Suprapubic skin (tissue), 4 donors: ENCODE results near the gene ATRX. TPM values are rescaled to one million over a fixed set of nuclear protein-coding genes. Genes with fewer than 3 reads are reported as not detected.
"Not testable (repeated sequence)": the region's sequence is repeated elsewhere in the genome, so short reads cannot be mapped to it uniquely, and the experiment has no call there.

Experiments used
- DNase-seq, 2 donors: peaks; one replicate each; pipeline ENCODE4 v3.0.0-alpha.2; 2019; ENCODE audit warnings: low spot score in 2 of 2
- H3K27ac ChIP-seq: fragments of 200-600 bp; sonication (generic); one replicate; pipeline ENCODE4 v1.5.1; 2019
- H3K27me3 ChIP-seq: fragments of 200-600 bp; sonication (generic); one replicate; pipeline ENCODE4 v1.5.1; 2019
- H3K36me3 ChIP-seq: fragments of 200-600 bp; sonication (generic); one replicate; pipeline ENCODE4 v1.5.1; 2019
- H3K4me1 ChIP-seq: fragments of 200-600 bp; sonication (generic); one replicate; pipeline ENCODE4 v1.5.1; 2019
- H3K4me3 ChIP-seq: fragments of 200-600 bp; sonication (generic); one replicate; pipeline ENCODE4 v1.5.1; 2019; ENCODE audit warnings: mild to moderate bottlenecking
- H3K9me3 ChIP-seq: fragments of 200-600 bp; sonication (generic); one replicate; pipeline ENCODE4 v1.5.1; 2019
- CTCF ChIP-seq, 2 donors: fragments of 200-600 bp in 1 of 2; fragments of 450-650 bp in 1 of 2; sonication (generic) in 1 of 2; IDR thresholded peaks; one replicate each; pipeline ENCODE4 v1.5.1; 2016 to 2019; ENCODE audit warnings: antibody characterized with exemption in 2 of 2, mild to moderate bottlenecking in 1 of 2, moderate library complexity in 1 of 2
- EP300 ChIP-seq: sonication (generic); formaldehyde crosslinking; IDR thresholded peaks from one replicate; pipeline ENCODE4 v1.6.1; 2017; ENCODE audit warnings: antibody characterized with exemption
- POLR2A ChIP-seq, 2 donors: fragments of 450-650 bp; IDR thresholded peaks; one replicate each; pipeline ENCODE4 v1.6.1; 2017; ENCODE audit warnings: antibody characterized with exemption in 2 of 2, mild to moderate bottlenecking in 2 of 2, moderate library complexity in 2 of 2
- POLR2AphosphoS5 ChIP-seq, 3 donors: sonication (generic); formaldehyde crosslinking; IDR thresholded peaks; one replicate each; pipeline ENCODE4 v1.6.1; 2017; ENCODE audit warnings: antibody characterized with exemption in 3 of 3
- WGBS: methylation state at CpG from one replicate; pipeline ENCODE4 v1.1.5; 2018; 5-methylcytosine and 5-hydroxymethylcytosine counted together
- total RNA-seq, 4 donors: library from RNA; depleted of rRNA; stranded (reverse); fragments of >200 nt; gene quantifications; one replicate each; pipeline ENCODE4 v1.1.0, GENCODE V29; 2016

Gene ATRX
- total RNA-seq, 4 donors from 2014 or later, result 84.4 to 259 (median 90.7) TPM

GRCh38 chrX:77505227-77505626, 280.8 kb downstream of the ATRX start:
- H3K4me1 ChIP-seq, result peaks cover 5% of the 10 kb centered on the region
- DNase-seq, result no peak
- no peak overlapping the region for H3K4me3 ChIP-seq
- peaks cover 8% of the 10 kb centered on the region for H3K36me3 ChIP-seq
- no peak for TF ChIP-seq POLR2AphosphoS5 (IDR thresholded peaks at IDR 0.05)
- TF ChIP-seq CTCF (IDR thresholded peaks at IDR 0.05), result no peak
- no peak for TF ChIP-seq EP300
- no peak for TF ChIP-seq POLR2A (IDR thresholded peaks at IDR 0.05)
- no peak overlapping the region for H3K27ac ChIP-seq
- no peaks in the 10 kb centered on the region for H3K9me3 ChIP-seq
- 79% methylated on average over 2 of the region's 2 CpGs for WGBS
- no peaks in the 10 kb centered on the region for H3K27me3 ChIP-seq

- TF ChIP-seq EP300 (no peak), POLR2A (IDR thresholded peaks at IDR 0.05) (no peak), POLR2AphosphoS5 (IDR thresholded peaks at IDR 0.05) (no peak), CTCF (IDR thresholded peaks at IDR 0.05) (no peak)
- no peak overlapping the region for H3K4me3 ChIP-seq
- H3K4me1 ChIP-seq, result peaks cover 5% of the 10 kb centered on the region
- H3K36me3 ChIP-seq, result no peaks in the 10 kb centered on the region
- H3K9me3 ChIP-seq, result no peaks in the 10 kb centered on the region
- H3K27me3 ChIP-seq, result no peaks in the 10 kb centered on the region
- WGBS, result 19% methylated on average over 2 of the region's 2 CpGs
- DNase-seq, result no peak
- H3K27ac ChIP-seq, result no peak overlapping the region
Observed at GRCh38 chrX:77502951-77503525, 283.0 kb downstream of the ATRX start.

- H3K36me3 ChIP-seq, H3K4me3 ChIP-seq, H3K9me3 ChIP-seq, DNase-seq, H3K27ac ChIP-seq, H3K27me3 ChIP-seq, H3K4me1 ChIP-seq: not testable (repeated sequence)
- WGBS, result 72% methylated on average over 1 of the region's 1 CpG
Observed at GRCh38 chrX:77500164-77500563, 285.9 kb downstream of the ATRX start.

GRCh38 chrX:77493677-77494553, 292.1 kb downstream of the ATRX start:
- H3K4me3 ChIP-seq, result no peak overlapping the region
- no peaks in the 10 kb centered on the region for H3K36me3 ChIP-seq
- H3K27me3 ChIP-seq, result no peaks in the 10 kb centered on the region
- H3K4me1 ChIP-seq, result no peaks in the 10 kb centered on the region
- DNase-seq, result no peak
- TF ChIP-seq EP300 (no peak), POLR2AphosphoS5 (IDR thresholded peaks at IDR 0.05) (no peak), CTCF (IDR thresholded peaks at IDR 0.05) (no peak), POLR2A (IDR thresholded peaks at IDR 0.05) (no peak)
- H3K27ac ChIP-seq, result no peak overlapping the region
- WGBS, result 75% methylated on average over 11 of the region's 20 CpGs
- no peaks in the 10 kb centered on the region for H3K9me3 ChIP-seq

- H3K4me3 ChIP-seq, result no peak overlapping the region
- H3K27me3 ChIP-seq, result no peaks in the 10 kb centered on the region
- TF ChIP-seq POLR2A (IDR thresholded peaks at IDR 0.05) (no peak), CTCF (IDR thresholded peaks at IDR 0.05) (no peak), POLR2AphosphoS5 (IDR thresholded peaks at IDR 0.05) (no peak), EP300 (no peak)
- no peaks in the 10 kb centered on the region for H3K36me3 ChIP-seq
- no peaks in the 10 kb centered on the region for H3K4me1 ChIP-seq
- H3K9me3 ChIP-seq, result no peaks in the 10 kb centered on the region
- no peak overlapping the region for H3K27ac ChIP-seq
- 75% methylated on average over 5 of the region's 5 CpGs for WGBS
- no peak for DNase-seq
Observed at GRCh38 chrX:77484045-77484444, 302.0 kb downstream of the ATRX start.
